GM12874 (cell line): ENCODE measurements around the gene SMPD1.

Experiments
- CTCF ChIP-seq: IDR thresholded peaks from 2 replicates; pipeline ENCODE4 v1.5.1; 2011; ENCODE audit warnings: low read depth, mild to moderate bottlenecking, control low read depth, low read length, moderate library complexity; ENCODE audit not compliant: insufficient read depth

Gene SMPD1

DNA sequence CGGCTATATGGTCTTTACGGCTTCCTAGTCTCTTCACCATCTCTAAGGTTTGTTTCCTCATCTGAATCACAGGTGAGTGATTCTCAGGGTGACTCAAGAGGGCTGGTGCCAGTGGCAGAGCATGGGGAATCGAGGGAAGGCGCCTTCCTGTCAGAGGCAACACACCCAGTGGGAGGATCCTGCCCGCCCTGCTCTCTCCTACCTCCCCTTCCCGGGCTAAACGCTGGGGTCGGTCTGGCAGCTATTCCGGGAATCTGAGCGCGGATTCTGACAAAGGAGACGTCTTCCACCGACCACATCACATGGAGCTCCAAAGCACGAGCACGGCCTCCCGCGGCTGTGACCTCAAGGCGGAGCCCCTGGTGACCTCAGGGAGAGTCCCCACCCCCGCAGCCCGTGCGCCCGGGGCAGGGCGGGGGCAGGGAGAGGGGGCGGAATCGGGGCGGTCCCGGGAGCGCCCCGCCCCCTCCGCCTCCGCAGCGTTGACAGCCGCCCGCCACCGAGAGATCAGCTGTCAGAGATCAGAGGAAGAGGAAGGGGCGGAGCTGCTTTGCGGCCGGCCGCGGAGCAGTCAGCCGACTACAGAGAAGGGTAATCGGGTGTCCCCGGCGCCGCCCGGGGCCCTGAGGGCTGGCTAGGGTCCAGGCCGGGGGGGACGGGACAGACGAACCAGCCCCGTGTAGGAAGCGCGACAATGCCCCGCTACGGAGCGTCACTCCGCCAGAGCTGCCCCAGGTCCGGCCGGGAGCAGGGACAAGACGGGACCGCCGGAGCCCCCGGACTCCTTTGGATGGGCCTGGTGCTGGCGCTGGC lies at the start of gene SMPD1:
Gene SMPD1, plus strand, starts transcription at position 570 of the 813 bp plus-strand sequence. Its CDS starts 125 bp downstream, at position 695.
- no peak for TF ChIP-seq CTCF

DNA sequence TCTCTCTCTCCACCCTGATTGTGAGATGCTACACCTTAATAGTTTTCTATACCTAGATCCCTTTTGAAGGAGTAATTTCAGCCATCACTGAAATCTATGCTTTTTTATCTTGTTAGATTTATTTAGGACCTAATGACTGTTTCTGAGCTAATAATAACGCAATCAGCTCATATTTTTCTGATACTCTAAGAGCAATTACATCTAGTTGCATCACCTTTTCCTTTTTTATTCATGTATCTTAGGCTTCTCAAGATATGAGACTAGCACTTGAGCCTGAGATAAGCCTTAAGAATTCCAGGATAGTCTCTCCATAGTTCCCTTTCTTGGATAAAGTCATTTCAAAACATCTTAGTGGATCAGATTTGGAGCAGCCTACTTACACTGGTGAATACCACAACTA lies 44.9 kb upstream of the SMPD1 start:
- TF ChIP-seq CTCF = no peak

DNA sequence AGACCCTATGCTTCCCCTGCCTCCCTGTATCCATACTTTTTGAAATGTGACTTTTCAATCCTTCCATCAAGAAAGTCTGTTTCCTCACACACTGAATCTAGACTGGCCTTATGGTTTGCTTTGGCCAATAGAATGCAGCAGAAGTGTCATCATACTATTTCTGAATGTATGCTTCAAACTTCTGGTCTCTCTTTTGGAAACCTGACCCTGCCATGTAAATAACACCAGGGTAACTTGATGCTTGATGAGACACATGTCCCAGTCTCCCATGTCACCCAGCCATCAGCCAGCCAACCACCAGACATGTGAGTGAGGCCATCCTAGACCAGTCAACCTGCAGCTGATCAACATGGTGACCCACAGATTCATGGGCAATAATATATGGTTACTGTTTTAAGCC lies 40.2 kb upstream of the SMPD1 start:
- TF ChIP-seq CTCF = no peak

- TF ChIP-seq CTCF = no peak
Observed at GRCh38 chr11:6350486-6350885, 39.8 kb upstream of the SMPD1 start.

DNA sequence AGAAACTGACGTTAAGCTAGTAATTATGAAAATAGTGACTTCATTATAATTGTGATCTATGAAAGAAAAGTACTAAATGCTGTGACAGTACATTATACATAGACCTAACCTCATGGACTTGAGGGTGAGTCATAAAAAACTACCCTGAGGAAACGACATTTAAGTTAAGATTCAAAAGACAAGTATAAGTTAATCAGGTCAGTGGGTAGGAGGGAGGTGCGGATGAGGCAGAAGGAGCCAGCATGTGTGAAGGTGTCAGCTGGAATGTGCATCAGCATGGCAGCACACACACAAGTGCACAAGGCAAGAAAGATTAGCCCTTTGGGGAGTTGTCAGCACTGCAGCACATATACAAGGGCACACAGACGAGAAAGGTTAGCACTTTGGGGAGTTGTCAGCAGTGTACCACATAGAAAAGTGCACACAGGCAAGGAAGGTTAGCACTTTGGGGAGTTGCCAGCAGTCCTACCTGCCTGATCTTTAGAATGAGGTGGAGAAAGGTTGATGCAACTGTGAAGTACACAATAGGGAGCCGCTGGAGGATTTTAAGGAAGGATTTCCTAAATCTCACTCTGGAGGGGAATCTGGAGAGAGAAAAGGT lies 38.4 kb upstream of the SMPD1 start:
- no peak for TF ChIP-seq CTCF

DNA sequence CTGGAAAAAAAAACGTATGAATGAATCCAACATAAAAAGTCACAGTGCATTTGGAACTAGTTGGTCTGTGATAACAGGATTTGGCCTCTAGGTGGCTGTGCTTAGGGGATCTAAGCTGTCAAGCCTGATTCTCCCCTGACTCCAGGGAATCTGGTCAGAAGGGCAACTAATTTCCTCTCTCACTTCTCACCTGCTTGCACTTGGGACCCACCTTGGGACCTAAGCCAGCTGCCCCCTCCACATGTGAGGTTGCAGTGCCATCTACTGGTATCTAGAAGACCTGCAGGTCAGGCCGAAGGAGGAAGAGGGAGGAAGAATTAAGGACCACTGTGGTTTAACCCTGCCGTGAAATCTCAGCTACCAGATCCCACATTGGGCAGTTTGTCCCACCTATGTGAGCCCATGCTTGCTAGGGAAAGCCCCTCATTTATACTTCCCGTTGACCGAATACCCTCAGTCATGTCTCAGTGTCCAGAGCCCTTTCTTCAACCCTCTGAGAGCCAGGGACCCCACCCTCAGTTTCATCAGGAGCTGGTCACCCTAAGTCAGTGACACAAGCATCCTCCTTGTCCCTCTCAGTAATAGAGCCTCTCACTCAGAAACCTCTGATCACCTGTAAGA lies 36.8 kb upstream of the SMPD1 start:
- TF ChIP-seq CTCF = peak; percentile 89

GRCh38 chr11:6354651-6355485 lies 35.4 kb upstream of the SMPD1 start:
- no peak for TF ChIP-seq CTCF
